Measurements from ENCODE around the gene OTOP1.
"Not testable (repeated sequence)": the region's sequence is repeated elsewhere in the genome, so short reads cannot be mapped to it uniquely, and the experiment has no call there.

Gene OTOP1

GRCh38 chr4:4226606-4227438 is at the start of gene OTOP1:
TSS of gene OTOP1 (minus strand) at chr4:4226929. CDS start at chr4:4226864, 65 bp downstream.
- in situ Hi-C loops (cut with MboI; ENCODE audit: low sequenced_read_pairs) = no loop called here

- in situ Hi-C loops (cut with MboI; ENCODE audit: low sequenced_read_pairs) = no loop called here
Observed at GRCh38 chr4:4274226-4274625, 47.5 kb upstream of the OTOP1 start.

- in situ Hi-C loops (cut with MboI; ENCODE audit: low sequenced_read_pairs) = no loop called here
Observed at GRCh38 chr4:4271912-4272311, 45.2 kb upstream of the OTOP1 start.

GRCh38 chr4:4270529-4270928 is 43.8 kb upstream of the OTOP1 start:
- in situ Hi-C loops (cut with MboI; ENCODE audit: low sequenced_read_pairs) = no loop called here

GRCh38 chr4:4269856-4270255 is 43.1 kb upstream of the OTOP1 start:
- in situ Hi-C loops (cut with MboI; ENCODE audit: low sequenced_read_pairs) = loop anchor here (10.0 kb wide), 1 partner anchor 65 kb away; no protein-coding TSS in a partner anchor

GRCh38 chr4:4269331-4269731 is 42.6 kb upstream of the OTOP1 start:
- in situ Hi-C loops (cut with MboI; ENCODE audit: low sequenced_read_pairs) = loop anchor here (10.0 kb wide), 1 partner anchor 65 kb away; no protein-coding TSS in a partner anchor

- in situ Hi-C loops (cut with MboI; ENCODE audit: low sequenced_read_pairs) = loop anchor here (10.0 kb wide), 1 partner anchor 66 kb away; no protein-coding TSS in a partner anchor
Observed at GRCh38 chr4:4268776-4269175, 42.0 kb upstream of the OTOP1 start.

- in situ Hi-C loops (cut with MboI; ENCODE audit: low sequenced_read_pairs) = loop anchor here (10.0 kb wide), 1 partner anchor 67 kb away; no protein-coding TSS in a partner anchor
Observed at GRCh38 chr4:4267981-4268380, 41.3 kb upstream of the OTOP1 start.

GRCh38 chr4:4260185-4260751 is 33.5 kb upstream of the OTOP1 start:
- in situ Hi-C loops (cut with MboI; ENCODE audit: low sequenced_read_pairs) = loop anchor here (10.0 kb wide), 1 partner anchor 75 kb away; no protein-coding TSS in a partner anchor

GRCh38 chr4:4259484-4260100 is 32.9 kb upstream of the OTOP1 start:
- in situ Hi-C loops (cut with MboI; ENCODE audit: low sequenced_read_pairs) = loop anchor here (10.0 kb wide), 1 partner anchor 75 kb away; no protein-coding TSS in a partner anchor

- in situ Hi-C loops (cut with MboI; ENCODE audit: low sequenced_read_pairs) = not testable (repeated sequence)
Observed at GRCh38 chr4:4257705-4258104, 31.0 kb upstream of the OTOP1 start.

GRCh38 chr4:4256799-4257198 is 30.1 kb upstream of the OTOP1 start:
- in situ Hi-C loops (cut with MboI; ENCODE audit: low sequenced_read_pairs) = no loop called here

GRCh38 chr4:4254666-4255065 is 27.9 kb upstream of the OTOP1 start:
- in situ Hi-C loops (cut with MboI; ENCODE audit: low sequenced_read_pairs) = no loop called here

GRCh38 chr4:4254199-4254598 is 27.5 kb upstream of the OTOP1 start:
- in situ Hi-C loops (cut with MboI; ENCODE audit: low sequenced_read_pairs) = no loop called here

- in situ Hi-C loops (cut with MboI; ENCODE audit: low sequenced_read_pairs) = no loop called here
Observed at GRCh38 chr4:4249866-4250265, 23.1 kb upstream of the OTOP1 start.

GRCh38 chr4:4249342-4249741 is 22.6 kb upstream of the OTOP1 start:
- in situ Hi-C loops (cut with MboI; ENCODE audit: low sequenced_read_pairs) = not testable (repeated sequence)

GRCh38 chr4:4248885-4249203 is 22.1 kb upstream of the OTOP1 start:
- in situ Hi-C loops (cut with MboI; ENCODE audit: low sequenced_read_pairs) = no loop called here

GRCh38 chr4:4248029-4248884 is 21.5 kb upstream of the OTOP1 start, which contains the start of gene TMEM128:
TSS of gene TMEM128 (minus strand) at chr4:4248223. CDS start at chr4:4248202, 21 bp downstream.
- in situ Hi-C loops (cut with MboI; ENCODE audit: low sequenced_read_pairs) = no loop called here

- in situ Hi-C loops (cut with MboI; ENCODE audit: low sequenced_read_pairs) = no loop called here
Observed at GRCh38 chr4:4247696-4248028, 20.9 kb upstream of the OTOP1 start.

- in situ Hi-C loops (cut with MboI; ENCODE audit: low sequenced_read_pairs) = no loop called here
Observed at GRCh38 chr4:4245172-4245571, 18.4 kb upstream of the OTOP1 start.

GRCh38 chr4:4239551-4239950 is 12.8 kb upstream of the OTOP1 start:
- in situ Hi-C loops (cut with MboI; ENCODE audit: low sequenced_read_pairs) = not testable (repeated sequence)
